HG03066 (cell line): ENCODE measurements around the gene TLR1.
"Not testable (repeated sequence)": the region's sequence is repeated elsewhere in the genome, so short reads cannot be mapped to it uniquely, and the experiment has no call there.

ENCODE experiments used
- ATAC-seq: cut with Tn5 transposase; IDR thresholded peaks from one replicate; pipeline ENCODE4 v1.9.1; 2021; ENCODE audit warnings: low read depth; ENCODE audit not compliant: unreplicated experiment

The TLR1 gene

GRCh38 chr4:38780833-38781484 is 23.6 kb downstream of the TLR1 start:
- ATAC-seq, result no peak

GRCh38 chr4:38779790-38780189 is 24.8 kb downstream of the TLR1 start:
- no peak for ATAC-seq

- ATAC-seq, result not testable (repeated sequence)
Measured at GRCh38 chr4:38777925-38778324, 26.7 kb downstream of the TLR1 start.

GRCh38 chr4:38775326-38775725 is 29.3 kb downstream of the TLR1 start:
- ATAC-seq, result no peak

- no peak for ATAC-seq
Measured at GRCh38 chr4:38774181-38774955, 30.2 kb downstream of the TLR1 start.

- not testable (repeated sequence) for ATAC-seq
Measured at GRCh38 chr4:38770281-38770680, 34.3 kb downstream of the TLR1 start.

GRCh38 chr4:38769857-38770256 is 34.7 kb downstream of the TLR1 start:
- ATAC-seq, result no peak

- no peak for ATAC-seq
Measured at GRCh38 chr4:38769441-38769840, 35.1 kb downstream of the TLR1 start.

GRCh38 chr4:38768968-38769394 is 35.6 kb downstream of the TLR1 start:
- no peak for ATAC-seq

GRCh38 chr4:38766940-38767339 is 37.7 kb downstream of the TLR1 start:
- not testable (repeated sequence) for ATAC-seq

- ATAC-seq, result no peak
Measured at GRCh38 chr4:38765382-38765781, 39.2 kb downstream of the TLR1 start.

GRCh38 chr4:38764277-38764676 is 40.3 kb downstream of the TLR1 start:
- ATAC-seq, result no peak

GRCh38 chr4:38762560-38762959 is 42.0 kb downstream of the TLR1 start:
- ATAC-seq, result peak; percentile 34

GRCh38 chr4:38759790-38760122 is 44.8 kb downstream of the TLR1 start:
- ATAC-seq, result no peak

GRCh38 chr4:38759113-38759789 is 45.3 kb downstream of the TLR1 start:
- no peak for ATAC-seq

- ATAC-seq, result no peak
Measured at GRCh38 chr4:38757945-38758600, 46.5 kb downstream of the TLR1 start.

- no peak for ATAC-seq
Measured at GRCh38 chr4:38752941-38753806, 51.4 kb downstream of the TLR1 start.

- ATAC-seq, result peak; percentile 98
Measured at GRCh38 chr4:38752372-38752940, 52.1 kb downstream of the TLR1 start.

- ATAC-seq, result no peak
Measured at GRCh38 chr4:38751341-38752010, 53.1 kb downstream of the TLR1 start.
